Fibroblast of mammary gland (primary cell): ENCODE results near the gene SLC2A9.

Source experiments
- DNase-seq: peaks from one replicate; pipeline ENCODE4 v3.0.0-alpha.2; 2010; ENCODE audit warnings: low read depth
- H3K4me3 ChIP-seq: 2 replicates; pipeline ENCODE4 v1.5.1; 2011; ENCODE audit warnings: low read depth, mild to moderate bottlenecking, low read length, moderate library complexity; ENCODE audit not compliant: control insufficient read depth
- TF ChIP-seq, protein P1 (sequence below): conservative IDR thresholded peaks from 2 replicates; pipeline ENCODE4 v1.5.1; 2011; ENCODE audit warnings: low read depth, low read length, inconsistent platforms; ENCODE audit not compliant: control insufficient read depth, insufficient read depth

Gene SLC2A9

DNA sequence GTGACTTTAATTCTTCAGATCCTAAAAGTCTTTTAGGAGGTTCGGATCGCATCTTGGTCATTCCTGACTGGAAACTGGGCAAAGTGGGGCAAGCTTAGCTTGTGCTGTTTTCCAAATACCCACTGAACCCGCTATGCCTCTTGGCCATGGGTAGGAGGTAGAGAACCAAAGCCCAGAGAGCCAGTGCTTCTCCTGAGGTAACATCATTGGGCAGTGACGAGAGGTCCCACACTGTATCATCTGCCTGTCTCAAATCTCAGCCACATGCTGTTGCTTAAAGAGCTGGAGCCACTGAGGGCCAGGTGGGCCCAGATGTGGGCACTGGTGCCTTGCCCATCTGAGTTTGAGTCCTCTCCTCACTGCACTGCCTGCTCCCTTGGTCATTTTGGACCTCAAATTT is 68.2 kb downstream of the SLC2A9 start:
- DNase-seq: no peak
- TF ChIP-seq, protein P1, sequence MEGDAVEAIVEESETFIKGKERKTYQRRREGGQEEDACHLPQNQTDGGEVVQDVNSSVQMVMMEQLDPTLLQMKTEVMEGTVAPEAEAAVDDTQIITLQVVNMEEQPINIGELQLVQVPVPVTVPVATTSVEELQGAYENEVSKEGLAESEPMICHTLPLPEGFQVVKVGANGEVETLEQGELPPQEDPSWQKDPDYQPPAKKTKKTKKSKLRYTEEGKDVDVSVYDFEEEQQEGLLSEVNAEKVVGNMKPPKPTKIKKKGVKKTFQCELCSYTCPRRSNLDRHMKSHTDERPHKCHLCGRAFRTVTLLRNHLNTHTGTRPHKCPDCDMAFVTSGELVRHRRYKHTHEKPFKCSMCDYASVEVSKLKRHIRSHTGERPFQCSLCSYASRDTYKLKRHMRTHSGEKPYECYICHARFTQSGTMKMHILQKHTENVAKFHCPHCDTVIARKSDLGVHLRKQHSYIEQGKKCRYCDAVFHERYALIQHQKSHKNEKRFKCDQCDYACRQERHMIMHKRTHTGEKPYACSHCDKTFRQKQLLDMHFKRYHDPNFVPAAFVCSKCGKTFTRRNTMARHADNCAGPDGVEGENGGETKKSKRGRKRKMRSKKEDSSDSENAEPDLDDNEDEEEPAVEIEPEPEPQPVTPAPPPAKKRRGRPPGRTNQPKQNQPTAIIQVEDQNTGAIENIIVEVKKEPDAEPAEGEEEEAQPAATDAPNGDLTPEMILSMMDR: no peak
- no peak overlapping the region for H3K4me3 ChIP-seq

DNA sequence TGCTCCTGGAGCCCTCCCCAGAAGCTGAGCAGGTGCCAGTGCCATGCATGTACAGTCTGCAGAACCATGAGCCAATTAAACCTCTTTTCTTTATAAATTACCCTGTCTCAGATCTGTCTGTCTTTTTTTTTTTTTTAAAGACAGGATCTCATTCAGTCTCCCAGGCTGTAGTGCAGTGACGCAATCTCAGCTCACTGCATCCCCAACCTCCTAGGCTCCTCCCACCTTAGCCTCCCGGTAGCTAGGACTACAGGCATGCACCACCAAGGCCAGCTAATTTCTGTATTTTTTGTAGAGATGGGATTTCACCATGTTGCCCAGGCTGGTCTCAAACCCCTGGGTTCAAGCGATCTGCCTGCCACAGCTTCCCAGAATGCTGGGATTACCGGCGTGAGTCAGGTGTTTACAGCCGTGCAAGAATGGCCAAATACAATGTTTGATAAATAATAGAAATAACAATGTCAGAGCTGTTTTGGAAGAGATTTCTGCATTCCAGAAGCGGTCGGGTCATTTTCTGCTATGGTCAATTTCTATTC is 68.8 kb downstream of the SLC2A9 start:
- no peak overlapping the region for H3K4me3 ChIP-seq
- TF ChIP-seq, protein P1: no peak
- DNase-seq: no peak

DNA sequence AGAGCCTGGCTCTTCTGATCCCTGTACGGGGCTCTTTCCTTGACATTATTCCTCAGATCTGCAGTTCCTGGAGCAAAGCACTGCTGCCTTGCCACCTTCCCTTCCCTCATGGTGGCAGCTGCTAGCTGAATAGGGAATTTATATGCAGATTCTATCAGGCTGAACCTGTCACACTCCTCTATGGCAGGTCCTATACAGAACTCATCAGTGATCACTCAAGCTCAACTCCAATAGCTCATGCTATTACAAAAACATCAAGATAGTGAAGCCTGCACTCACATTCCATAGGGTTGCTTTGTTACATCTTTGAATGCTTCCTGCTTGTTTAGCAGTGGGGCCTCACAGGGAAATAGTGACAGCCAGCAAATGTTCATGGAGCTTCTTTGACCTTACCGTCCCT is 71.7 kb downstream of the SLC2A9 start:
- no peak overlapping the region for H3K4me3 ChIP-seq
- DNase-seq: no peak
- TF ChIP-seq, protein P1: no peak

DNA sequence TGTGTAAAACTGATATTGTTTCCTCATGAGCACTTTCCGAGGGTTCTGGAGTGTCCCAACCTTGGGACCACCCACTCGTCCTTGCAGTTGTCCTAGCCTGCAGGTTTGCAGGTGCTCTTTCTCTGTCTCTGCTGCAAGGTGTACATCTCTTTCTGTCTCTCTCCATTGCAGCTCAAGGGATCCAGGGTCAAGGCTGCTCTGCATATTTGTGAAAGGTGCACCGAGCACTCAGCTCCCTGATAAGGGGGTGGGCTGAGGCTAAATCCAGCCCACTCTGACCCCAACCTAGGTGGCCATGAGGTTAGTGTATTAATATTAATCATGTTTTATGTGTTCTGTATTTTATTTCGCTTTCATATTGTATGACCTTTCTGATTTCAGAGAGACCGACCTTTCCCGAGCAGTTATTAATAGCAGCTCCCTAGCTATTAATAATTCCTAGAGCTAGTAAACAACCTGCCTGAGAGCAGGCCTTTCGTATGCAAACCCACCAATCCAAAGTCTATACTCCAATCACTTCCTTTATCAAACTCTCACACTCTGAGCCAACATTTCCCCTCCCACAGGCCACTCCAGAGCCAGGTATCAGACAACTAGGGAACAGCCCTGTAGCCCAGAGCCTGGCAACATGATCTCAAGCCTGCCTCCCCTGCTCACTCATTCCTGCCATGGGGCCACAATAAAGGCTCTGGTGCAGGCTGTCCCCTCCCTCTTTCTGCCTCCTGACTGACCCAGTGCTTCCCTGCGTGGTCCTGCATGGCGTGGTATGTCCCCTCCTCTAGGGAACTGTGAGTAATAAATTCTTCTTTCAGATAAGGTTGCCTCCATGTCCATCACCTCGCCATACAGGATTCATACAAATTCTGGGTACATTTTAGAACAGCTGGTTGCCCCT is 73.9 kb downstream of the SLC2A9 start:
- TF ChIP-seq, protein P1: no peak
- no peak overlapping the region for H3K4me3 ChIP-seq
- DNase-seq: no peak

DNA sequence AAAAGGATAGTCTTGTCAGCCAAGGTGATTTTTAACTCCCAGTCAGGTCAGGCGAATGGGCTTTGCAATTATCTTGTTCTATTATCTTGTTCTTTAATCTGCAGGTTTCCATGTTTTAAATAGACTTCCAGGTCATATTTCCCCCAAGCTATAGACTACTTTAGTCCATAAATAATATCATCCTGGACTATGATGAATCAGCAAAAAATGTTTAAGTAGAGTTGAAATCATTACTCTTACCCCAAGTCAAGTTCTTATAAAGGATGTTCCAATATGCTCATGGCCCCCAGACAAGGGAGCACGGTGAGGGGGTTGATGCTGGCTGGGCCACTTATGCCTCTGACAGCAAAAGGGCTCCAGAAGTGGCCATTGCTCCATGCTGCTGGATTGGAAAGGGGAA is 75.1 kb downstream of the SLC2A9 start:
- TF ChIP-seq, protein P1: no peak
- DNase-seq: no peak
- H3K4me3 ChIP-seq: no peak overlapping the region

DNA sequence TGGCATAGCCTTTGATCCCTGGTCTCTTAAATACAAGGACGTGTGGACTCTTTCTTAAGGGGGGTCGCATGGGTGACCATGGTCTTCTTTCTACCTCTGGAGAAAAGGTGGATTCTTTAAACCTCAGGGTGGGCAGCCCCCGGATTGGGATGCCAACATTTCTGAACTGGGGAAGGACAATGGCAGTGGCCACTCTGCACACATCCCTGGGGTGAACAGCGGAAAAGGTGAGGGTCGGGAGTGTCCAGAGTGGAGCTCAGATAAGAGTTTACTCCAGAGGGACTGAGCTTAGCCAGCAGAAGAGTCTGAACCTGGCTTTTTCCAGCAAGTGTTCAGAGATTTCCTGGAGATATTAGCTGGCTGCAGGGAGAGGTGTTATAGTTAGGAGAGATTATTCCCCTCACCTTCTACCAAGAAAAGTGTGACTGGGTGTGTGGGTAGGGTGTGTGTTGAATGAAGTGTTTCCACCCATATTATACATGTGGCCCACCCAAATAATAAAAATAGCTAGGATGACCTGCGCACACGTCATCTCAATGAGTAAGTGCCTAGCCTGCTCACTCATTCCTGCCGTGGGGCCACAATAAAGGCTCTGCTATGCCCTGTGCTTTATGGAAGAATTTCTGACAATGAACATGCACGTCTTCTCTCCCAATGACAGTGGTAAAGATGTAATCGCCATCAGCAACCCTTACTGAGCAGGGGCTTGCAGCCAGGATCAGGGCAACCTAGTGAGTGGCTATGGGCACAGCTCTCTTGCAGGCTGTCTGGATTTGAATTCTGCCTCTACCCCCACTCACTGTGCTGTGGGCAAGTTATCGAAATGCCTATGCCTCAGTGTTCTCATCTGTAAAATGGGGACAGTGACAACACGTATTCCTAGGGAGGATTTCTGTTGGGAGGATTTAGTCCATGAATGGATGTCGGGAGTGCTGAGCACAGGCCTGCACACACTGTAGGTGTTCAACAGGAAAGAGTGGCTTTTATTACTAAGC is 76.6 kb downstream of the SLC2A9 start:
- TF ChIP-seq, protein P1: no peak
- H3K4me3 ChIP-seq: no peak overlapping the region
- no peak for DNase-seq
